ENCODE measurements around the gene TMEM63A. TPM values are rescaled to one million over a fixed set of nuclear protein-coding genes. Genes with fewer than 3 reads are reported as not detected.
A peak's percentile ranks its signal among the peaks of the same experiment; 100 is the strongest.

The TMEM63A gene
- total and polyA plus RNA-seq, 2 of the 13 experiments (the other 11 are each of a cell fraction or from before 2014, with no cell fraction given): 23.9 to 53.3 TPM

GRCh38 chr1:225842074-225842473 is 40.1 kb downstream of the TMEM63A start (continued):
- TF ChIP-seq AGO2 (optimal IDR thresholded peaks at IDR 0.05; ENCODE audit: low read depth, low read length): peak; percentile 75

GRCh38 chr1:225840713-225841112 is 41.5 kb downstream of the TMEM63A start:
- Histone ChIP-seq H3K4me2 (ENCODE audit: low read depth, low read length) (no peak overlapping the region), H3K79me2 (ENCODE audit: insufficient read depth, low read length) (no peaks in the 10 kb centered on the region), H3K9me3 (ENCODE audit: low read length) (no peaks in the 10 kb centered on the region), H2AFZ (ENCODE audit: low read length) (no peak overlapping the region), H3K36me3 (replicated peaks in 1 of 2; ENCODE audit: control insufficient read depth in 1 of 2, insufficient read depth in 2 of 2, low read length in 2 of 2) (peaks cover 13 to 45% of the 10 kb centered on the region in 2 experiments), H3K27ac (ENCODE audit: extremely low read length, insufficient read depth, low read length) (no peak overlapping the region), H3K4me1 (ENCODE audit: insufficient read depth, low read length) (no peaks in the 10 kb centered on the region), H4K20me1 (ENCODE audit: insufficient read depth, low read length) (peaks cover 4% of the 10 kb centered on the region; the same call in 1 of the 2 replicates), H3K4me3 (replicated peaks in 1 of 3; ENCODE audit: insufficient read depth in 1 of 3, low read depth in 2 of 3, low read length in 3 of 3) (no peak overlapping the region), H3K27me3 (ENCODE audit: control insufficient read depth in 1 of 2, insufficient read depth in 2 of 2, low read length in 2 of 2) (no peaks in the 10 kb centered on the region), H3K9ac (ENCODE audit: insufficient read depth, low read depth, low read length) (no peak overlapping the region)
- WGBS (ENCODE audit: low lambda C conversion rate): 97% methylated on average over 4 of the region's 4 CpGs
- FAIRE-seq (no peak), ATAC-seq (no peak), DNase-seq (ENCODE audit: low spot score) (no peak)
- ChIA-PET CTCF (ENCODE audit: low intra/inter-chr PET ratio, low total read pairs) (no interaction called here), POLR2A (interaction anchor here (1.0 kb wide), 1 partner anchor 63 kb away, joined by 3 read pairs; no protein-coding TSS in a partner anchor)
- BruUV-seq (replicated peaks): TSS peak; percentile 26
- TF ChIP-seq MAFK (conservative IDR thresholded peaks at IDR 0.05 in 1 of 2, IDR thresholded peaks at IDR 0.05 in 1 of 2; ENCODE audit: low read length in 2 of 2) (peak in 1 of 2 experiments; percentile 40; a peak in 1 of 4 replicates), SMAD1 (CRISPR knock-in tag; IDR thresholded peaks at IDR 0.05; ENCODE audit: borderline replicate concordance, low read depth) (no peak)
- intact Hi-C loops (cut with micrococcal nuclease; ENCODE audit: unreplicated experiment): no loop called here
- in situ Hi-C loops (cut with HindIII; ENCODE audit: extremely low pct_ligation_motif_present, low pct_unique_long_range_greater_than_20kb): no loop called here

- ChIA-PET CTCF (ENCODE audit: low intra/inter-chr PET ratio, low total read pairs) (no interaction called here), POLR2A (no interaction called here)
- ATAC-seq (no peak), DNase-seq (ENCODE audit: low spot score) (no peak), FAIRE-seq (no peak)
- H3K4me1 ChIP-seq (ENCODE audit: insufficient read depth, low read length): no peaks in the 10 kb centered on the region
- peaks cover 4% of the 10 kb centered on the region; the same call in 1 of the 2 replicates for H4K20me1 ChIP-seq (ENCODE audit: insufficient read depth, low read length)
- TF ChIP-seq MAFK (conservative IDR thresholded peaks at IDR 0.05 in 1 of 2, IDR thresholded peaks at IDR 0.05 in 1 of 2; ENCODE audit: low read length in 2 of 2) (peak in 1 of 2 experiments; percentile 20; a peak in 1 of 4 replicates), NRL (CRISPR knock-in tag; IDR thresholded peaks at IDR 0.05; ENCODE audit: borderline replicate concordance) (no peak)
- no peak overlapping the region for H3K4me2 ChIP-seq (ENCODE audit: low read depth, low read length)
- peaks cover 13 to 45% of the 10 kb centered on the region in 2 experiments for H3K36me3 ChIP-seq (replicated peaks in 1 of 2; ENCODE audit: control insufficient read depth in 1 of 2, insufficient read depth in 2 of 2, low read length in 2 of 2)
- H3K27me3 ChIP-seq (ENCODE audit: control insufficient read depth in 1 of 2, insufficient read depth in 2 of 2, low read length in 2 of 2): no peaks in the 10 kb centered on the region
- intact Hi-C loops (cut with micrococcal nuclease; ENCODE audit: unreplicated experiment) (no loop called here), in situ Hi-C loops (cut with HindIII; ENCODE audit: extremely low pct_ligation_motif_present, low pct_unique_long_range_greater_than_20kb) (no loop called here)
- H3K4me3 ChIP-seq (replicated peaks in 1 of 3; ENCODE audit: insufficient read depth in 1 of 3, low read depth in 2 of 3, low read length in 3 of 3): no peak overlapping the region
- no peak overlapping the region for H2AFZ ChIP-seq (ENCODE audit: low read length)
- no TSS peak for BruUV-seq (replicated peaks)
- no peak overlapping the region for H3K27ac ChIP-seq (ENCODE audit: extremely low read length, insufficient read depth, low read length)
- WGBS (ENCODE audit: low lambda C conversion rate): 100% methylated on average over 1 of the region's 1 CpG
- H3K79me2 ChIP-seq (ENCODE audit: insufficient read depth, low read length): no peaks in the 10 kb centered on the region
- H3K9ac ChIP-seq (ENCODE audit: insufficient read depth, low read depth, low read length): no peak overlapping the region
- no peaks in the 10 kb centered on the region for H3K9me3 ChIP-seq (ENCODE audit: low read length)
These were observed 42.0 kb downstream of the TMEM63A start for GRCh38 chr1:225840223-225840610.

Measured in HepG2 (cell line).